Trophoblast cell (in vitro differentiated cells and primary cell): Measurements from ENCODE around the gene AHSG.
A peak's percentile ranks its signal among the peaks of the same experiment; 100 is the strongest.

Experiments
- DNase-seq, 2 donors: peaks; one replicate each; pipeline ENCODE4 v3.0.0-alpha.2; 2016
- H2AFZ ChIP-seq: 2 replicates; pipeline ENCODE4 v1.6.1; 2013; ENCODE audit warnings: low read length, moderate library complexity, mild to moderate bottlenecking; ENCODE audit not compliant: insufficient read depth, poor library complexity
- H2AK5ac ChIP-seq: 2 replicates; pipeline ENCODE4 v1.6.1; 2013; ENCODE audit warnings: mild to moderate bottlenecking, low read length
- H2BK120ac ChIP-seq: 2 replicates; pipeline ENCODE4 v1.6.1; 2013; ENCODE audit warnings: low read length, mild to moderate bottlenecking, moderate library complexity; ENCODE audit not compliant: insufficient read depth, poor library complexity
- H2BK12ac ChIP-seq: 2 replicates; pipeline ENCODE4 v1.6.1; 2013; ENCODE audit warnings: mild to moderate bottlenecking, low read length, moderate library complexity
- H2BK5ac ChIP-seq: 2 replicates; pipeline ENCODE4 v1.6.1; 2013; ENCODE audit warnings: low read length, low read depth, moderate library complexity, mild to moderate bottlenecking; ENCODE audit not compliant: poor library complexity
- H3K14ac ChIP-seq: 2 replicates; pipeline ENCODE4 v1.6.1; 2013; ENCODE audit warnings: mild to moderate bottlenecking, low read length
- H3K18ac ChIP-seq: 2 replicates; pipeline ENCODE4 v1.6.1; 2013; ENCODE audit warnings: mild to moderate bottlenecking, low read length
- H3K23ac ChIP-seq: 2 replicates; pipeline ENCODE4 v1.6.1; 2013; ENCODE audit warnings: low read length
- H3K27ac ChIP-seq: 2 replicates; pipeline ENCODE4 v1.5.1; 2013; ENCODE audit warnings: low read depth, mild to moderate bottlenecking, inconsistent platforms, low read length, moderate library complexity
- H3K27me3 ChIP-seq: 2 replicates; pipeline ENCODE4 v1.6.1; 2013; ENCODE audit warnings: inconsistent platforms, mild to moderate bottlenecking, low read length, moderate library complexity; ENCODE audit not compliant: insufficient read depth
- H3K36me3 ChIP-seq, 2 experiments: 1 replicate in 1 of 2; 2 replicates in 1 of 2; pipeline ENCODE4 v1.6.1; 2013; ENCODE audit warnings: low read length in 2 of 2, mild to moderate bottlenecking in 2 of 2, moderate library complexity in 1 of 2; ENCODE audit not compliant: insufficient read depth in 2 of 2, control insufficient read depth in 1 of 2
- H3K4ac ChIP-seq: 2 replicates; pipeline ENCODE4 v1.6.1; 2013; ENCODE audit warnings: low read depth, mild to moderate bottlenecking, low read length, moderate library complexity
- H3K4me1 ChIP-seq, 2 experiments: 1 replicate in 1 of 2; 2 replicates in 1 of 2; pipeline ENCODE4 v1.6.1; 2013; ENCODE audit warnings: low read length in 2 of 2, mild to moderate bottlenecking in 2 of 2, moderate library complexity in 1 of 2; ENCODE audit not compliant: insufficient read depth in 2 of 2, control insufficient read depth in 1 of 2
- H3K4me2 ChIP-seq: 2 replicates; pipeline ENCODE4 v1.6.1; 2013; ENCODE audit warnings: inconsistent platforms, mild to moderate bottlenecking, low read length, moderate library complexity
- H3K4me3 ChIP-seq: 2 replicates; pipeline ENCODE4 v1.5.1; 2013; ENCODE audit warnings: mild to moderate bottlenecking, low read depth, low read length, inconsistent platforms
- H3K79me1 ChIP-seq: one replicate; pipeline ENCODE4 v1.6.1; 2013; ENCODE audit warnings: low read length
- H3K79me2 ChIP-seq: 2 replicates; pipeline ENCODE4 v1.6.1; 2013; ENCODE audit warnings: low read length, mild to moderate bottlenecking; ENCODE audit not compliant: control insufficient read depth, insufficient read depth, poor library complexity
- H3K9ac ChIP-seq: 2 replicates; pipeline ENCODE4 v1.6.1; 2013; ENCODE audit warnings: mild to moderate bottlenecking, low read length
- H3K9me3 ChIP-seq: 2 replicates; pipeline ENCODE4 v1.6.1; 2013; ENCODE audit warnings: low read depth, mild to moderate bottlenecking, control low read depth, inconsistent platforms, low read length; ENCODE audit not compliant: insufficient read depth
- H4K12ac ChIP-seq: 2 replicates; pipeline ENCODE4 v1.6.1; 2013; ENCODE audit warnings: low read depth, mild to moderate bottlenecking, low read length, moderate library complexity
- H4K8ac ChIP-seq: 2 replicates; pipeline ENCODE4 v1.6.1; 2013; ENCODE audit warnings: low read depth, mild to moderate bottlenecking, low read length, moderate library complexity
- H4K91ac ChIP-seq: one replicate; pipeline ENCODE4 v1.6.1; 2013; ENCODE audit warnings: low read depth, mild to moderate bottlenecking, low read length, moderate library complexity
- WGBS: extraction: QIAGEN DNeasy Blood & Tissue Kit; methylation state at CpG from one replicate; pipeline ENCODE4 v1.1.7; 2013; ENCODE audit warnings: missing lambda C conversion rate; ENCODE audit not compliant: insufficient read length, insufficient coverage; ENCODE audit errors: extremely low coverage; 5-methylcytosine and 5-hydroxymethylcytosine counted together

The AHSG gene

DNA sequence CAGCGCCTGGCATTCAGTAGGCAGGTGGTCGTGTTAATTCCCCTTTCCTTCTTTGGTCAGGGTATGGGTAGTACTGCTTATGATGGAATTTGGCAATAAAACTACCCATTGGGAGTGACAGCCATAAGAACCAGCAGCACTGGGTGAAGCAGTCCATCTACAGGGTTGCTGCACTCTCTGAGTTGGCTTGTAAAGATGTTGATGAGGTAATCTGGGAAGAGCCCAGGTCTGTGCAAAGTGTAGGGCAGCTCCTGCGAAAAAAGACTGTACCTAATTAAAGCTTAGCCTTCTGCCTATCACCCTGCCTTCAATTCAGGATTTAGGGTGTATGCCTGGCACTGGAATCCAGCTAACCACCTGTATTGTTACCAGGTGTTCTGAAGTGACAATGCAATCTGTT lies 22.7 kb downstream of the AHSG start:
- Histone ChIP-seq H4K8ac (no peak overlapping the region), H3K14ac (no peak overlapping the region)

DNA sequence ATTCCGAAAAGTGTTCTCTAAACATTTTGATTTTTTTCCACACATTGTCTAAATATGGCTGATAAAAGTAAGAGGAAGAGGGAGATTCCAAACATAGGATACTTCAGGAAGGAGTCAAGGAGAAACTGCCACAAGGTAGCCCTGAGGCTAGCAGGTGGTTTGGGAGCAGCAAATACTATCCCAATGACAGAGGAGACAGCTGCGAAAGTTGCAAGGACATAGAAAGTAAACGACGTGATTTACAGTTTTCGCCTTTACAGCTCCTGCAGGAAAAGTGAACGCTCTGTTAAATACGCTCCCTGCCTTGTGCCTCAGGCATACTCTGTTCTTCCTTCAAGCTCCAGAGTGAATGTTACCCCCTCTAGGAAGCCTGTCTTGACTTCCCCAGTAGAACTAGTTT lies 23.7 kb downstream of the AHSG start:
- Histone ChIP-seq H4K12ac (no peak overlapping the region), H2BK12ac (no peak overlapping the region), H2AFZ (no peak overlapping the region), H2BK120ac (no peak overlapping the region), H3K9me3 (no peaks in the 10 kb centered on the region), H4K91ac (no peak overlapping the region), H3K4me1 (no peaks in the 10 kb centered on the region), H3K36me3 (no peaks in the 10 kb centered on the region), H3K27me3 (no peaks in the 10 kb centered on the region), H2AK5ac (no peak overlapping the region), H3K23ac (no peak overlapping the region), H3K79me1 (no peaks in the 10 kb centered on the region), H4K8ac (no peak overlapping the region), H3K4ac (no peak overlapping the region), H3K4me3 (no peak overlapping the region), H3K4me2 (no peak overlapping the region), H3K14ac (no peak overlapping the region), H3K18ac (no peak overlapping the region), H3K27ac (no peak overlapping the region), H3K9ac (no peak overlapping the region), H3K79me2 (no peaks in the 10 kb centered on the region), H2BK5ac (no peak overlapping the region)
- no CpG with 5 or more reads among the region's 7 CpGs for WGBS
- peak; percentile 96 to 97 for DNase-seq

More for the DNA sequence above, 22.7 kb downstream of the AHSG start:
- H3K79me2 ChIP-seq = no peaks in the 10 kb centered on the region
- no peak overlapping the region for H3K18ac ChIP-seq
- H3K4me3 ChIP-seq = no peak overlapping the region
- no peak overlapping the region for H3K9ac ChIP-seq
- H3K36me3 ChIP-seq = no peaks in the 10 kb centered on the region
- H3K79me1 ChIP-seq = no peaks in the 10 kb centered on the region
- no peaks in the 10 kb centered on the region for H3K4me1 ChIP-seq
- no peak overlapping the region for H2BK120ac ChIP-seq
- H4K91ac ChIP-seq = no peak overlapping the region
- no peak overlapping the region for H4K12ac ChIP-seq
- no peak for DNase-seq
- no peaks in the 10 kb centered on the region for H3K9me3 ChIP-seq
- H2AK5ac ChIP-seq = no peak overlapping the region
- H2AFZ ChIP-seq = no peak overlapping the region
- no peak overlapping the region for H2BK5ac ChIP-seq
- H3K4ac ChIP-seq = no peak overlapping the region
- no peak overlapping the region for H3K27ac ChIP-seq
- H2BK12ac ChIP-seq = no peak overlapping the region
- H3K27me3 ChIP-seq = no peaks in the 10 kb centered on the region
- no peak overlapping the region for H3K4me2 ChIP-seq
- H3K23ac ChIP-seq = no peak overlapping the region
- no CpG with 5 or more reads among the region's 3 CpGs for WGBS

GRCh38 chr3:186637686-186638085 lies 24.8 kb downstream of the AHSG start:
- Histone ChIP-seq H3K4ac (no peak overlapping the region), H4K12ac (no peak overlapping the region), H3K36me3 (no peaks in the 10 kb centered on the region), H3K23ac (no peak overlapping the region), H3K27me3 (no peaks in the 10 kb centered on the region), H2AFZ (no peak overlapping the region), H3K9ac (no peak overlapping the region), H3K9me3 (no peaks in the 10 kb centered on the region), H2BK120ac (no peak overlapping the region), H3K79me1 (no peaks in the 10 kb centered on the region), H2BK12ac (no peak overlapping the region), H4K91ac (no peak overlapping the region), H3K18ac (no peak overlapping the region), H3K4me3 (no peak overlapping the region), H3K4me2 (no peak overlapping the region), H3K4me1 (no peaks in the 10 kb centered on the region), H3K79me2 (no peaks in the 10 kb centered on the region), H3K14ac (no peak overlapping the region), H3K27ac (no peak overlapping the region), H2AK5ac (no peak overlapping the region), H4K8ac (no peak overlapping the region), H2BK5ac (no peak overlapping the region)
- WGBS = no CpG with 5 or more reads among the region's 3 CpGs
- DNase-seq = peak; percentile 53 to 62

DNA sequence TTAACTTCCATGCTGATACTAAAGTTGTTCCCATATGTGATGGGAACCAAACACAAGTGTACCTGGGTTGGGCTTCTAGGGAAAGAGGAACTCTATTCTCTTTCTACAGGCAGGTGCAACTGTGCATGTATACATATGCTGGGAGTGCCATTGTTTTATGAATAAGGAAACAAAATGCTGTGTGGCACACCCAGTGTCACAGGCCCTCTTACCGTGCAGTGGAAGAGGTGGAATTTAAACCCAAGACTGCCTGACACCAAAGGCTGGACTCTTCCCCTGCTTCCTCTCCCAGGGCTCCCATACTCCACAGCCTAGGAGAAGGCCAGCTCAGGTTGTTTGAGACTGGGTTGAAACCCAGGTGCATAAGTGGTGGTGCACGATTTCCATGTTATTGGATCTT lies 25.4 kb downstream of the AHSG start:
- no peak overlapping the region for H3K23ac ChIP-seq
- H3K27me3 ChIP-seq = no peaks in the 10 kb centered on the region
- H2AFZ ChIP-seq = no peak overlapping the region
- H3K4ac ChIP-seq = no peak overlapping the region
- H3K79me1 ChIP-seq = no peaks in the 10 kb centered on the region
- DNase-seq = no peak
- no peaks in the 10 kb centered on the region for H3K36me3 ChIP-seq
- no peak overlapping the region for H2BK12ac ChIP-seq
- no peak overlapping the region for H3K27ac ChIP-seq
- no peak overlapping the region for H2BK120ac ChIP-seq
- WGBS = no CpG with 5 or more reads among the region's 2 CpGs
- no peak overlapping the region for H3K18ac ChIP-seq
- no peak overlapping the region for H3K14ac ChIP-seq
- no peaks in the 10 kb centered on the region for H3K4me1 ChIP-seq
- no peaks in the 10 kb centered on the region for H3K9me3 ChIP-seq
- no peaks in the 10 kb centered on the region for H3K79me2 ChIP-seq
- no peak overlapping the region for H4K91ac ChIP-seq
- H2BK5ac ChIP-seq = no peak overlapping the region
- no peak overlapping the region for H4K8ac ChIP-seq
- no peak overlapping the region for H3K4me3 ChIP-seq
- H3K4me2 ChIP-seq = no peak overlapping the region
- H4K12ac ChIP-seq = no peak overlapping the region
- H2AK5ac ChIP-seq = no peak overlapping the region
- H3K9ac ChIP-seq = no peak overlapping the region
